ENCODE measurements around the gene NME8. TPM values are rescaled to one million over a fixed set of nuclear protein-coding genes. Genes with fewer than 3 reads are reported as not detected.
"Not testable (repeated sequence)": the region's sequence is repeated elsewhere in the genome, so short reads cannot be mapped to it uniquely, and the experiment has no call there.

NME8 gene, protein sequence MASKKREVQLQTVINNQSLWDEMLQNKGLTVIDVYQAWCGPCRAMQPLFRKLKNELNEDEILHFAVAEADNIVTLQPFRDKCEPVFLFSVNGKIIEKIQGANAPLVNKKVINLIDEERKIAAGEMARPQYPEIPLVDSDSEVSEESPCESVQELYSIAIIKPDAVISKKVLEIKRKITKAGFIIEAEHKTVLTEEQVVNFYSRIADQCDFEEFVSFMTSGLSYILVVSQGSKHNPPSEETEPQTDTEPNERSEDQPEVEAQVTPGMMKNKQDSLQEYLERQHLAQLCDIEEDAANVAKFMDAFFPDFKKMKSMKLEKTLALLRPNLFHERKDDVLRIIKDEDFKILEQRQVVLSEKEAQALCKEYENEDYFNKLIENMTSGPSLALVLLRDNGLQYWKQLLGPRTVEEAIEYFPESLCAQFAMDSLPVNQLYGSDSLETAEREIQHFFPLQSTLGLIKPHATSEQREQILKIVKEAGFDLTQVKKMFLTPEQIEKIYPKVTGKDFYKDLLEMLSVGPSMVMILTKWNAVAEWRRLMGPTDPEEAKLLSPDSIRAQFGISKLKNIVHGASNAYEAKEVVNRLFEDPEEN
- not detected for total RNA-seq

DNA sequence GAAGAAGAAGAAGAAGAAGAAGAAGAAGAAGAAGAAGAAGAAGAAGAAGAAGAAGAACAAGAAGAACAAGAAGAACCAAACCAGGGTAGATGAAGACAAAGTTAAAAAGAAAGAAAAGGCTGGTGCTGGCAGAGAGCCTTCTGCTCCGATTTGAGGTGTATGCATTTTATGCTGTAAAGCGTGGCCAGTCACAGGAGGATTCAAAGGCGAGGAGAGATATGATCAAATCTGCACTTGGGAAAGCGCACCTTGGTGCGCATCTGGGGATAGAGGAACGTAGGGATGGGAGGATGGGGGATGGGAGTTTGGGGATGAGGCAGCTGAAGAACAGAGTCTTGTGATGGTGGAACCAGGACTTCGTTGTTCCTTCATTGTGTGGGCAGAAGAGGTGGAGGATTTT lies at the start of gene NME8:
Gene NME8 (plus strand): TSS at position 301 of the 400 bp plus-strand sequence. CDS start 1,670 bp downstream, outside the sequence.
- ATAC-seq: no peak

DNA sequence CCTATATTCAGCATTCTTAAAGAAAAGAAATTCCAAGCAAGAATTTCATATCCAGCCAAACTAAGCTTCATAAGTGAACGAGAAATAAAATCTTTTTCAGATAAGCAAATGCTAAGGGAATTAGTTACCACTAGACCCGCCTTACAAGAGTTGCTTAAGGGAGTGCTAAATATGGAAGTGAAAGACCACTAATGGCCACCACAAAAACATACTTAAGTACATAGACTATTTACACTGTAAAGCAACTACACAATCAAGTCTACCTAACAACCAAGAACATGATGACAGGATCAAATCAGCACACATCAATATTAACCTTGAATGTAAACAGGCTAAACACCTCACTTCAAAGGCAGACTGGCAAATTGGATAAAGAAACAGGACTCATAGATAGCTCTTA lies 42.2 kb upstream of the NME8 start:
- ATAC-seq: no peak

DNA sequence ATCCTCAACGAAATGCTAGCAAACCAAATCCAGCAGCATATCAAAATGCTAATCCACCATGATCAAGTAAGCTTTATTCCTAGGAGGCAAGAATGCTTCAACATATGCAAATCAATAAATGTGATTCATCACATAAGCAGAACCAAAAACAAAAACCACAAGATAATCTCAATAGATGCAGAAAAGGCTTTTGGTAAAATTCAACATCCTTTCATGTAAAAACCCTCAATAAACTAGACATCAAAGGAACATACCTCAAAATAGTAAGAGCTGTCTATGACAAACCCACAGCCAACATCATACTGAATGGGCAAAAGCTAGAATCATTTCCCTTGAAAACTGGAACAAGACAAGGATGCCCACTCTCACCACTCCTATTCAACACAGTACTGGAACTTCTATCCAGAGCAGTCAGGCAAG lies 36.2 kb upstream of the NME8 start:
- ATAC-seq: not testable (repeated sequence)

DNA sequence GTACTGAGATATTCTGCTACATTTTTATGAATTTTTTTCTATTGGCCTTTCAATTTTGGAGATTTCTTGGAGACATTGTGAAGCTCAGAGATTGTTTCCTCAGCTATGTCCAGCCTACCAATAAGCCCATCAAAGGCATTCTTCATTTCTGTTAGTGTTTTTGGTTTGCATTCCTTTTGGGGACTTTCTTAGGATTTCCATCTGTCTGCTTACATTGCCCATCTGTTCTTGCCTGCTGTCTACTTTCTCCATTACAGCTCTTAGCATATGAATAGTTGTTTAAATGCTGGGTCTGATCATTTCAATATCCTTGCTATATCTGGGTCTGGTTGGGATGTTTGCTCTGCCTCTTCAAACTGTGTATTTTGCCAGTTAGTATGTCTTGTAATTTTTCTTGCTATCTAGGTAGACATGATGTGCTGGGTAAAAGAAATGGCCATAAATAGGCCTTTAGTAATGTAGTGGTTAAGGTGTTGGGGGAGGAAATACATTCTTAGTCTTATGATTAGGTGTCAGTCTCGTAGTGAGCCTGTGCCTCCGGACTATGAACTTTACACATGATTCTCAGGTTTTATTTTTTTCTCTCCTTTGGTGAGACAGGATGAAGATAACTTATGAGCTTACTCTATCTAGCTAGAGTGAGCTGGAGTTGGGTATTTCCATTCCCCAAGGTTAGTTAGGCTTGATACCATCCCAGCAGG lies 32.6 kb upstream of the NME8 start:
- ATAC-seq: no peak

DNA sequence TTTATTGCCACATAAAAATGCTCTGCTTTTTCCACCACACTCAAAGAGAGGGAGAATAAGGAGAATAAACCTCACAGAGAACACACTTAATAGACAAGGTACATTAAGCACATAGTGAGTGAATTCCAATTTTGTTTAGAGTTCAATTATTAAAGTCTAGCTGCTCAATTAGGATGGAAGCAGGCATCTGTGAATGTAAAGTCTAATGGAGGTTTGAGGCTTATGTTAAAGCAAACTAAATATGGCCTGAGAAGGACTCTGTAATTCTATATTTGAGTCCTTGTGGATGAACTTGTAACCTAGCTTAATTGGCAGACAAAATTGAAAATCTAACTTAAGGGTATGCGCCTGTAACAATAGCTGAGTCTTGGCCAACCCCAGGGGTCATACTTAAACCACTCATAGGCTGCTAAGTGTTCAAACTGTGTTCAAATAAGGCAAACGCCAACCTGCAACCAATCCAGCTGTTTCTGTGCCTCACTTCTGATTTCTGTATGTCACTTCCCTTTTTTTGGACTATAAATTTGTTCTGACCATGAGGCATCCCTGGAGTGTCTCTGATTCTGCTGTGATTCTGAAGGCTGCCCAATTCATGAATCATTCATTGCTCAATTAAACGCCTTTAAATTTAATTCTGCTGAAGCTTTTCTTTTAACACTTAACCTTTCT lies 31.3 kb upstream of the NME8 start:
- ATAC-seq: no peak

DNA sequence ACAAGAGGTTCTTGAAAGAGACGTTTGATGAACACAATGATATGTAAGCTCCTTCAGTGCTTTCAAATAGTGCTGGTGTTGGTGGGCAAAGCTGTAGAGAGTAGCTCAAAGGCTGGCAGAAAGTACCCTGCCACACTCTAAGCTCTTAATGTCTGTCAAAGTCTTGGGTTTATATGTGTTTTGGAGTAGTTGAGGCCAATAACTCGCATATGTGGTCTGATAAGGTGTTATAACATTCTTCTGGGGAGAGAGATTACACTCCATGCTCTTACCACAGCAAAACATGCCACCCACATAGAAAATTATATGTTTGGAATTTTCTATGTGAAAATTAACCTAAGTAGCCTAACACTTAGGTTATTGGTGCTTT lies 30.8 kb upstream of the NME8 start:
- ATAC-seq: no peak

DNA sequence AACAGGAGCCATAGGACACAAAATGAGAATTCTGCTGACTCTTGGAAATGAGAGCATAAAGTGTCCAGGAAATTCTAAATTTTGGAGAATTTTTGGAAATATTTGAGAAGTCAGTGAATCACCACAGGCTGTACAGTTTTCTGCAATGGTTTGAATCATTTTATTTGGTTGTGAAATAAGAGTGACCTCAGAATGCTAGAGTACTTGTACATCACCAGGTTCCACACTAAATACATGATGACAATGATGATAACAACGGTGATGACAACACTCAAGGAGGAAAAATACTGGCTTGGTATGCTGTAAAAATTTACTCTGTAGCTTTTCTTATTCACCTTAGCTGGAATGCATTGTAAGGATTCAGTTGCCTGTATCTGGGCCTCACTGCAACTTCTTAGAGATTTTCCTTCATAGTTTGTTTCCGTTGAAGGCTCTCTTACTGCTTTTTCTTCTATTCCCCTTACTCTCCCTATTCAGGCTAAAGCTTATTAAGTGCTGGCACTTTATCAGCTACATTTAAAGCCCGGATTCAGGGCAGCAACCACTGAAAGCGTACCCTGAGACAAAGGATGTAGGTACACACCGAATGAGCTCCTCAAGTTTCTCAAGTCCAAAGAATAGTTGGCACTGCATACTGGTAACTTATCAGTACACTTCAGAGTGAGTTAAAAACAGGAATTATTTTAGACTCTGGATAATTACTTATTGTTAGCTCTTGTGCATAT lies 30.2 kb upstream of the NME8 start:
- no peak for ATAC-seq

DNA sequence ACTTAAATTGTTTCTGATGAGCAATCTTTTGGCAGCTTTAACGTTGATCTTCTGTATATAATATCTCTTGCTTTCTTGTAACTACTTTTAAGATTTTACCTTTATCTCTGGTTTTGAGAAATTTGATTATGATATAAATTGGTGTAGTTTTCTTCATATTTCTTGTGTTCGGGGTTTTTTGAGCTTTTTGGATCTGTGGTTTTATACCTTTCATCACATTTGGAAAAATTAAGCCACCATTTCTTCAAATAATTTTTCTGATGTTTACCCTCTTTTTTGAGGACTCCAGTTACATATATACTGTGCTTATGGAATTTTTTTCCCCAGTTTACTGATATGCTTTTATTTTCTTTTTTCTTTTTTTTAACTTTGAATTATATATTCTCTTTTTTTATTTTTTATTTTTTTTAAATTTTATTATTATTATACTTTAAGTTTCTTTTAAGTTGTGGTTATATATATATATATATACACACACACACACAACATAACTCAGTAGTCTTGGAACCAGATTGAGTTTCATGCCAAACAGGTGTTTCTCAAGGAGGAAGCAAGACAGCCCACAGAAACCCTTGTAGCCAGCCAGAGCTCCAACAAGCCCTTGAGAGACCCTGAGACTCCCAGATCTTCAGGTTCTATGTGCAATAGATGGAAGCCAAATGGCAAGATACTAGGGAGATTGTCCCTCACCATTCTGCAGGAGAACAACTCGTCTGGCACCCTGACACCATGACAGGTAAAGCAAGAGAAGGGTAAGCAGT lies 27.5 kb upstream of the NME8 start:
- ATAC-seq: no peak

DNA sequence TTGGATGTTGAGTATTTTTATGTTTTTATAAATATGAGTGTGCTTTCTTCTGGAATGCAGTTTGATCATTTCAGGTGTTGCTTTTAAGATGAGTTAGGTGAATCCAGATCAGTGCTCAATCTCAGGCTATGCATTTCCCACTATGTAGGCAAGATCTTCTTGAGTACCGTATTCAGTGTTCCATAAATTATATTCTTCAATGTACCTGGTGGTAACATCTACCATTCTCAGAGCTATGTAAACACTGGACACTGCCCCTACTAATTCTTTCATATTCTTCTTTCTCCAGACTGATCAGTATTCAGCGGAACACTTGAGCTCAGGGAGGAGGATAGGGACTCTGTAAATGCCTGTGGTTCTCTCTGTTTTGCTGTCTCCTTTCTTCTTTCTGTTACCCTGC lies 25.5 kb upstream of the NME8 start:
- ATAC-seq: no peak

DNA sequence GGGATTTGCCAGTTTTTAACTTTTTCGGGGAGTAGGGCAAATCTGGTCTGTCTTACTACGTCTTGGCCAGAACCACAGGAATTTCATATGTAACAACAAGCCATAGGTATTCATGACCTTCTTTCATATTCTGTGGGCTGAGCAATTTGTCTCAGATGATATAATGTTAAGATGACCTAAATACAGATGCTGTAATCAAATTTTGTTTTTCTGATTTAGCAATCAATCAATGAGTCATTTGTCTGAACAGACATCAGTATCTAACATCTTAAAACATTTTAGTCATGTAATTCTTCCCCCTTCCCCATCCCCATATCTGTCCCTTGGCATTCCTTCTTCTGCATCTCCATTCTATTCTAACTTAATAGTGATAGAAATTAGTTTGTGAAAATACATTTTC lies 24.8 kb upstream of the NME8 start:
- no peak for ATAC-seq

DNA sequence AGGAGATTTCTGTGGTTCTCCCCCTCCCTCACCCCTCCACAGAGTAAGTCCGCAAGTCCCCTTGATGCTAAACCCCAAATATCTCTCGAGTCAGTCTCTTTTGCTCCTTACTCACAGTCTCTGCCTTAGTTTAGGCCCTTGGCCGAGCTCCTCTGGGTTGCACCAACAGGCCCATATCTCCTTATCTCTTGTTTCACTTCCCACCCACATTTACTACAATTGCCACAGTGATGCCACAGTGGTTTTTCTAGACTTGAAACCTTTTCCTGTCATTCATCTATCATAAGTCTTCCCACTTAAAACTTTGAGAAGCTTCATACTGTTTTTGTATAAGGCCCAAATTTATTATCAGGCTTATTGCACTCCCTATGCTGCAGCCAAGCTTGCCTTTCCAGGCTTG lies 23.4 kb upstream of the NME8 start:
- no peak for ATAC-seq

DNA sequence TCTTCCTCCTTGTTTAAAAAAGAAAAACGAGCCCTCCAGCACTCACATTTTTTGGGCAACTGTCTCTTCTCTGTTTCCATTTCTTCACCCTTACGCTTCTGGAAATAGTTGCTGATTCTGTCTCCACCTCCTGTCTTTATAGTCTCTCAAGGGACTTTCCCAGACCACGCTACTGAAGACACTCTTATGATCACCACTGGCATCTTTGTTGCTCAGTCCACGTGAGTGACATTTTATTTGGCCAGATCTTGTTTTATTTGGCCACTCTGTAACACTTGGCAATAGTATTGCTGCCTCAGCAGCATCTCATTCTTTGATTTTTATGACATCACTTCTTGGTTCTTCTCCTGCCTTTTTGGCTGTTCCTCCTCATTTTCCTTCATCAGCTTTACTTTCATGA lies 21.6 kb upstream of the NME8 start:
- no peak for ATAC-seq

DNA sequence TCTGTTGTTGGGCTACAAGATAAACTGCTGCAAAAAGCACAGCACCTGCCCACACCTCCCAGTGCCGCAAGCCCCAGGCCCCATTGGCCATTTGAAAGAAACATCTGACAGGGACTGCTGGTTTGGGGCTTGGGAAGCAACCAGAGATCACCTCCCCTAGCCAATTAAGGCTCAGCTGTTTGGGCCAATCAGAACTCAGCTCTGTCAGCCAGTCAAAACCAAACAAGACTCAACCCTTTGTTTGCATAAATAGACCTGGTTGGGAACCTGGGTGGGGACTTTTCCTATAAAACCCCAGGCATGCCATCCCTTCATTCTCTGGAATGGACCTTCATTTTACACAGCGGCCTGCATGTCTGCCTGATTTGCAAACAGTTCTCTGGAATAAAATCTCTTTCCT lies 17.2 kb upstream of the NME8 start:
- no peak for ATAC-seq

DNA sequence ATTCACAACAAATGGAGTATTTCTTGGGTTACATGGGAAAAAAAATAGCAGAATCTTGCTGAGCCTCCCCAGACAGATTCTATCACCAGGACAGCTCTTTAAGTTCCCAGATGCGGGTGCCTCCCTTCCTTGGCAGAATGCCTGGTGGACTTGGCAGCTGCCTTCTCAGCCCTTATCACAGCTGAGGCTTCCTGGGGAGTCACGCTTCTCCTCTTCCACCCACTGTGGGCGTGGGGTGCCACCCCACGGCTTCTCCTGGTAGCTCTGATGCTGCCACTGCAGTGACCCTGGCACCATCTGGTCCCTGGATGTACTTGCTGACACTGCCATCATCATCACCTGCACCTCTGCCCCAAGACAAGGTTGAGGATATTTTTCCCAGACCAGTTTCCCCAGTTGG lies 16.2 kb upstream of the NME8 start:
- peak; percentile 52 for ATAC-seq

DNA sequence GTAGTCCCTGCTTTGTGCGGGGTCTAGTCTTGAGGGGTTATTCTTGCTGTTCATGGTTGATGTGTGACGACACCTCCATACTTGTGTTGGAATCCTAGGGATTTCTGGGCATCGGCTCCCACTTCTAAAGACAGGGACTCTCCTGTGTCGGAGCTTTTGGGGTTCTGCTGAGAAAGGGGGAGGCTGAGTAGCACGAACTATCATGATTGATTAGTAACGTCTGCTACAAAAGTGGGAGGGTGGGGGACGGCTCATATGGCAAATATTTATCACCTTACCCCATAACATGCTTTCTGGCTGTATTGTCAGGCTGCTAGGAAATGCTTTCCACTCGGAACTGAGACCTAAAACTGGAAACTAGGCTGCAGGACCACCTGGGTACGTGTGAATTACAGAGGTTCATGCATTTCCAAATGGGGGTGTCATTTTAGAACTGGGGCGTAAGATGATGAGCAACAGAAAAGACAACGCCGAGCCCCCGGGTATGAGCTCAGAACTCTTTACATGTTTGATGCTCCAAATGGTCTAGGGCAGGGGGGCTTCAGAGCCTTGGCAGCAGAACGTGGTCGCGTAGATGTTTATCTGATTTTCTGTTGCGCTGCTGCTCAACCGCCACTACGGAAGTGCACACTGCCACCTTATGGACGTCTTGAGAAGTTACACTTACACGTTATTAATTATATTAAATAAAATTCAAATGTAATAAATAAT lies 15.1 kb upstream of the NME8 start:
- peak; percentile 33 for ATAC-seq

DNA sequence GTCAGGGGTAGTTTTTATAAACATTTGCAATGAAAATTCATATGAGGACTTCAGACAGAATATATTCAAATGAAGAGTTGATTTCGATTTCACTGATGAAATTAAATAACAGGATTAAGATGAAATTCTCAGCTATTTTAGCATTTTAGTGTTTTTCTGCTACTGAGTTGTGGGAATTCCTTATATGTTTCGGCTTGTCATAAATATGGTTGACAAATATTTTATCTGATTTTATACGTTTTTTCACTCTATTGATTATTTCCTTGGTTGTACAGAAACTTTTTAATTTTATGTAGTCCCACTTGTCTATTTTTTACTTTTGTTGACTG lies 14.6 kb upstream of the NME8 start:
- ATAC-seq: no peak

DNA sequence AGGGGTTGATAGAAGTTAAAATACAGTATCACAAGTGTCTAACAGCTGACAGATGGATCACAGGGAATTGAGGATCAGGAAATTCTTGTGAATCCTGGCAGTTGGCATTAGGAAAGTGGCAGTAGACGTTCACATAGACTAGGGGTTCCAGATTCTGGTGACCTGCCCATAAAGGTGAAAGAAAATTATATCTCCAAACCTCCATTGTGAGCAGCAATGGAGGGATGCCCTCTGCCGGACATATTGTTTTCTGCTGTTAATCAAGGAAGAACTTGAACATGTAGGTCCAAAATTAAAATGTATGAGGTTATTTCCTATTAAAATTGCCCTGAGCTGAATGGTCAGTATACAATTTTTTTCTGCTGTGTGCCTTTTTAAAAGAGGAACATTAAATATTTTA lies 5.1 kb downstream of the NME8 start:
- no peak for ATAC-seq

DNA sequence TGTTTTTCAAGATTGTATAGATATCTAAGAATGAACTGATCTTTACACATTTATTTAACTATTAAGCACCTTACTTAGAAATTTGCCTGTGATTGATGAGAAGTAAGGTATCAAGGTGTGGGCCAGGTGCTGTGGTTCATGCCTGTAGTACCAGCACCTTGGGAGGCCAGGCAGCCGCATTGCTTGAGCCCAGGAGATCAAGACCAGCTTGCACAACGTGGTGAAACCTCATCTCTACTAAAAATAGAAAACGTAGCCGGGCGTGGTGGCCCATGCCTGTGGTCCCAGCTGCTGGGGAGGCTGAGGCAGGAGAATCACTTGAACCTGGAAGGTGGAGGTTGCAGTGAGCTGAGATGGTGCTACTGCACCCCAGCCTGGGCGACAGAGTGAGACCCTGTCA lies 33.7 kb downstream of the NME8 start:
- ATAC-seq: no peak

DNA sequence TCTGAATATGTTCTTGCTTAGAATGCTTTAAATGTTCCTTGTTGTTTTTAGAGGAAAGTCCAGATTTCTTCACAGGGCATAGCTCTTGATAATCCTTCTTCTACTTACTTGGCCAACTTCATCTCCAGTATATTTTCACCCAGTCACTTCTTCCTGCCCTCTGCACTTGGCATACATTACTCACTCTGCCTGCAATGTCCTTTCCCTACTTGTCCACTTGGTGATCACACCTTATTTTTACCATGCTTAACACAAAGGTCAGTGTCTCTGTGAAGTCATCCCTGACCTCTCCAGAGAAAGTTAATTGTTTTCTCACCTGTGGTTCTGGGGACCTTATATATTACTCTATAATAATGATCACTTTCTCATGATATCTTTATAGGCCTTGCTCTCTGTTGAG lies 45.0 kb downstream of the NME8 start:
- ATAC-seq: no peak

DNA sequence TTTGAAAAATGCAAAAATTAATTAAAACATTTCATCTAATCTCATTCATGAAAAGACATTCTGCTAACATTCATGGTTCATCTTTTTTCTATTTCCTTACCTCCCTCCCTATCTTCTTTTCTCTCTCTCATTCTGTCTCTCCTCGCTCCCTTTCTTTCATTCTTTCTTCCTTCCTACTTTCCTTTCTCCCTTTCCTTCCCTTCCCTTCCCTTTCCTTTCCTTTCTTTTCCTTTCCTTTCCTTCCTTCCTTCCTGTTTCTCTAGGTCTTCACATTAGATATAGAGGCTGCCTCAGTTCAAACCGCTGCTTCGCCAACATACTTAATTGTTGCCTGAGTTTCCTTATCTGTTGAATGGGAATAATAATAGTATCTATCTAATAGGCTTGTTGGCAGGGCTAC lies 46.3 kb downstream of the NME8 start:
- ATAC-seq: no peak

DNA sequence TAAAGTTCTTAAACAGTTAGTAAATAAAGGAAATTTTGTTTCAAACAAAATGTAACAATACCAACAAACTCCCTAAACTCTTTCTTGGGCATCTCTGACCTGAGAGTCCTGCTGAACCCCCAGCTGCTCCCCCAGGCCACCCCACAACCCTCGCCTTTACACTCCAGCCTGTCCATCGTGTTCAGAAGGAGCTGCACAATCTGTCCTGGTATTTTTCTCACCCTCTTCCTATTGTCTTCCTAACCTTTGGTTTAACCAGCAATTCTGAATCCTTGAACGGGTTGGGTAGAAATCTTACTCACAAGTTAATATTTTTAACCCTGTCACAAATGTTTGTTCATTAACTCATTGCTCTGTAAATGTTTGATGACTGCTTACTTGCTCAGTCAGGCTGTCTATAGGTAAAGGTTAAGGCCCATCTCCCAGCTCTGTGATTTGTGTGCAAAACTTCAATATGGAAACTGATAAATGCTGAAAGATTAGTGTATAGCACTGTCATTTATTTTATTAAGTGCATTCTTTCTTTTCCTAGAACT lies 51.4 kb downstream of the NME8 start:
- no peak for ATAC-seq

All from esophagus mucosa (tissue), 1 donor.